HFFc6 (cell line): ENCODE measurements around the gene GOLM1. TPM values are rescaled to one million over a fixed set of nuclear protein-coding genes. Genes with fewer than 3 reads are reported as not detected.

Experiments used
- DNase-seq: peaks from one replicate; pipeline ENCODE4 v3.0.0-alpha.2; 2018
- H3K27ac Mint-ChIP-seq: 2 replicates; pipeline ENCODE4 v1.8.0; 2020; ENCODE audit warnings: mild to moderate bottlenecking, mixed read lengths
- H3K27me3 Mint-ChIP-seq: 2 replicates; pipeline ENCODE4 v1.8.0; 2021; ENCODE audit warnings: mild to moderate bottlenecking, moderate library complexity, mixed read lengths; ENCODE audit not compliant: insufficient read depth
- H3K36me3 Mint-ChIP-seq: 2 replicates; pipeline ENCODE4 v1.8.0; 2021; ENCODE audit warnings: low read depth, mixed read lengths
- H3K4me1 Mint-ChIP-seq: 2 replicates; pipeline ENCODE4 v1.8.0; 2020; ENCODE audit warnings: low read depth, mixed read lengths
- H3K4me3 Mint-ChIP-seq: 2 replicates; pipeline ENCODE4 v1.8.0; 2020; ENCODE audit warnings: mild to moderate bottlenecking, moderate library complexity, mixed read lengths
- H3K9me3 Mint-ChIP-seq: 2 replicates; pipeline ENCODE4 v1.8.0; 2020; ENCODE audit warnings: mild to moderate bottlenecking, mixed read lengths
- total RNA-seq, 6 experiments: library from RNA; stranded (reverse); fragmentation: NEBNext Ultra II Directional; extraction: Animal tissue kit (Norgen Biotek cat#: 25700); gene quantifications; 2 replicates in 1 of 6; 3 replicates in 5 of 6; pipeline ENCODE4 v1.2.3, GENCODE V29; 2021
- TF ChIP-seq, protein P1 (sequence below): fragments of 200-600 bp; sonication (generic); IDR thresholded peaks from 2 replicates; pipeline ENCODE4 v1.5.0; 2021; ENCODE audit warnings: antibody characterized with exemption, mild to moderate bottlenecking

The GOLM1 gene
- total RNA-seq, 6 experiments from 2014 or later = 24.0 to 36.6 (median 25.0) TPM

GRCh38 chr9:86021166-86021565 lies 78.2 kb downstream of the GOLM1 start:
- peaks cover 41% of the 10 kb centered on the region for H3K36me3 Mint-ChIP-seq
- no peaks in the 10 kb centered on the region for H3K27me3 Mint-ChIP-seq
- H3K9me3 Mint-ChIP-seq = no peaks in the 10 kb centered on the region
- no peak overlapping the region for H3K4me3 Mint-ChIP-seq
- no peak overlapping the region for H3K27ac Mint-ChIP-seq
- H3K4me1 Mint-ChIP-seq = no peaks in the 10 kb centered on the region
- no peak for DNase-seq
- TF ChIP-seq, protein P1, sequence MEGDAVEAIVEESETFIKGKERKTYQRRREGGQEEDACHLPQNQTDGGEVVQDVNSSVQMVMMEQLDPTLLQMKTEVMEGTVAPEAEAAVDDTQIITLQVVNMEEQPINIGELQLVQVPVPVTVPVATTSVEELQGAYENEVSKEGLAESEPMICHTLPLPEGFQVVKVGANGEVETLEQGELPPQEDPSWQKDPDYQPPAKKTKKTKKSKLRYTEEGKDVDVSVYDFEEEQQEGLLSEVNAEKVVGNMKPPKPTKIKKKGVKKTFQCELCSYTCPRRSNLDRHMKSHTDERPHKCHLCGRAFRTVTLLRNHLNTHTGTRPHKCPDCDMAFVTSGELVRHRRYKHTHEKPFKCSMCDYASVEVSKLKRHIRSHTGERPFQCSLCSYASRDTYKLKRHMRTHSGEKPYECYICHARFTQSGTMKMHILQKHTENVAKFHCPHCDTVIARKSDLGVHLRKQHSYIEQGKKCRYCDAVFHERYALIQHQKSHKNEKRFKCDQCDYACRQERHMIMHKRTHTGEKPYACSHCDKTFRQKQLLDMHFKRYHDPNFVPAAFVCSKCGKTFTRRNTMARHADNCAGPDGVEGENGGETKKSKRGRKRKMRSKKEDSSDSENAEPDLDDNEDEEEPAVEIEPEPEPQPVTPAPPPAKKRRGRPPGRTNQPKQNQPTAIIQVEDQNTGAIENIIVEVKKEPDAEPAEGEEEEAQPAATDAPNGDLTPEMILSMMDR = no peak

DNA sequence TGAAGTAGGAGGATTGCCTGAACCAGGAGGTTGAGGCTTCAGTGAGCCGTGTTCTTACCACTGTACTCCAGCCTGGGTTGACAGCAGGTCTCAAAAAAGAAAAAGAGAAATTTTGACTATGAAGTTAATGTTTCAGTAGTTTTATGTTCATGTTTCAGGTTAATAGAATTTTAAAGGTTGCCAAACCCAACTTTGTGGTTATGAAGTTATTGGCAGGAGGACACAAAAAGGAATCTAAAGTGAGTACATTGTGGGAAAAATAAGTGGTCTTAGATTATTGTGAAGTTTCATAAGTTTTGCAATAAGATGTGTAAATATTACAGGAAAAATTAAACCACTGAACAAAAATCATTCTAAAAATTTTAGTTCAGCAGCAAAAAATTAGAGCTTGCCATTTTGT lies 78.6 kb downstream of the GOLM1 start:
- Mint-ChIP-seq H3K4me1 (no peaks in the 10 kb centered on the region), H3K36me3 (peaks cover 38% of the 10 kb centered on the region), H3K27me3 (no peaks in the 10 kb centered on the region), H3K27ac (no peak overlapping the region), H3K4me3 (no peak overlapping the region), H3K9me3 (no peaks in the 10 kb centered on the region)
- no peak for DNase-seq
- TF ChIP-seq, protein P1 = no peak

DNA sequence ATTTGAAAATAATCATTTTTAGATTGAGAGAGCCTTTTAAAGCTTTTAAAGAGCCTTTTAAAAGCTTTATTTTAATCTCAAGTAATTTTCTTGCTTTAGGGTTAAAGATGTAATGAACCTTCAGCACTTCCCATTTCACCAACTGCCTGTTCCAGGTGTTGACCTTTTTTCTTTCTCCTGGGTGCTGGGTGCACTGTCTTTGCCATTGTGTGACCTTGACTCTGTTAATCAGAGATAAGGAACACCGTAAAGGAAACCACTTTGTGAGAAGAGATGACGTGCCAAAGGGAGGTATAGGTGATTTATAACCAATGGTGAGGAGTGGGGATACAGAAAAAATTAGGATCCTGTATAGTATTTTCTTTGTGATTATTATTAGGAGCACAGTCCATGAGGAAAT lies 90.2 kb downstream of the GOLM1 start:
- Mint-ChIP-seq H3K36me3 (peaks cover 31% of the 10 kb centered on the region), H3K9me3 (peaks cover 7% of the 10 kb centered on the region), H3K27ac (no peak overlapping the region), H3K4me1 (no peaks in the 10 kb centered on the region), H3K4me3 (no peak overlapping the region), H3K27me3 (no peaks in the 10 kb centered on the region)
- TF ChIP-seq, protein P1 = no peak
- no peak for DNase-seq

DNA sequence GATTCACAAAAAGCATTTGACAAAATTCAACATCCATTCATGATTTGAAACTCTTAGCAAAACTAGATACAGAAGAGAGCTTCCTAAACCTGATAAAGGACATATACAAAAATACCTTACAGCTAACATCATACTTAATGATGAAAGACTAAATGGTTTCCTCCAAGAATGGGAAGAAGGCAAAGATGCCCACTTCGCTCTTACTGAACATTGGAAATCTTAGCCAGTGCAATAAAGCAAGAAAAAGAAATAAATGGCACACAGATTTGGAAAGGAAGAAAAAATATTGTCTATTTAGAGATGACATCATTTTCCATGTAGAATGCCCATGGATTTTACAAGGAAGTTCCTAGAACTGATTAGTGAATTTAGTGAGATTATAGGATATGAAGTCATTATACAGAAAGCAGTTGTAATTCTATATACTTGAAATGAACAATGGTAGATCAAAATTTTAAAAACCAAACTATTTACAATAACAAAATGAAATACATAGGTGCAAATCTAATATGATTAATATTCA lies 94.0 kb downstream of the GOLM1 start:
- Mint-ChIP-seq H3K4me1 (no peaks in the 10 kb centered on the region), H3K36me3 (peaks cover 58% of the 10 kb centered on the region), H3K4me3 (no peak overlapping the region), H3K27ac (no peak overlapping the region), H3K27me3 (no peaks in the 10 kb centered on the region), H3K9me3 (peaks cover 7% of the 10 kb centered on the region)
- TF ChIP-seq, protein P1 = no peak
- no peak for DNase-seq

DNA sequence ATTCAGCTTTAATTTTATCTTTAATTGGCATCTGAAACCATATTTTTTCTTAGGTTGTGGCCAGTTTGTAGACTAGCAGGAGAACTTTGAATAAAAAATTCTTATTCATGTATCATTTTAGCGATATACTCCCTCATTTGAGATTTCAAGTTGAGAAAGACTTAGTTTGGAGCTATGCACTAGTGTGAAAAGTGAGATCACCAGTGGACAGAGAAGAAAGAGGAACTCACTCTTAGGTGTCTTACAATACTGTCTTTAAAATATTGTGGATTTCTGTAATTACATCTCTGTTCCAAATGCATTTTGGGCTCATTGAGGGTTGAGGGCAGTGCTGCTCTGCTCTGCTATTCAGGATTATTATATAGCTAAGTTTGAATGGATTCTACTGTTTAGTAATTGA lies 103.8 kb downstream of the GOLM1 start:
- TF ChIP-seq, protein P1 = no peak
- no peaks in the 10 kb centered on the region for H3K9me3 Mint-ChIP-seq
- no peak overlapping the region for H3K27ac Mint-ChIP-seq
- peaks cover 29% of the 10 kb centered on the region for H3K36me3 Mint-ChIP-seq
- no peak for DNase-seq
- no peaks in the 10 kb centered on the region for H3K27me3 Mint-ChIP-seq
- no peaks in the 10 kb centered on the region for H3K4me1 Mint-ChIP-seq
- H3K4me3 Mint-ChIP-seq = no peak overlapping the region

DNA sequence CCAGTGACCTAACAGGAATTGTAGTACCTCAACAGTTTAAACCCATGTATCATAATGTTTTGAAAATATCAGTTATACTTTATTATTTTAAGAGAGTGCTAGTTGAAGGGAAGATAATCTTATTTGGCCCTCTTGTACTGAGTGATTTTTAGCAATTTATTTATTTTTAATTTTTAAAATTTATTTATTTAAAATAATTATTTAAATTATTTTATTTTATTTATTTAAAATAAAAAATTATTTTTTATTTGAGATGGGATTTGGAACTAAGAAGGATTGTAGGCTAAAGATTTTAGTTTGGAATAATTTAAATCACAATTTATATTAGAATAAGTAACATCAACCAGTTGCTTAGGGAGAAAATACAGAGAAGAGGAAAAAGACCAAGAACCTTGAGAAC lies 104.3 kb downstream of the GOLM1 start:
- H3K4me1 Mint-ChIP-seq = no peaks in the 10 kb centered on the region
- H3K36me3 Mint-ChIP-seq = peaks cover 26% of the 10 kb centered on the region
- H3K4me3 Mint-ChIP-seq = no peak overlapping the region
- TF ChIP-seq, protein P1 = no peak
- H3K27ac Mint-ChIP-seq = no peak overlapping the region
- no peaks in the 10 kb centered on the region for H3K27me3 Mint-ChIP-seq
- H3K9me3 Mint-ChIP-seq = no peaks in the 10 kb centered on the region
- no peak for DNase-seq
